Activated T-helper 17 cell treated with anti-CD3 and anti-CD28 coated beads, Interleukin-2, amount 50 U/mL, for 72 hours (primary cell): Measurements from ENCODE around the gene RXFP1. TPM values are rescaled to one million over a fixed set of nuclear protein-coding genes. Genes with fewer than 3 reads are reported as not detected.

Experiments
- ATAC-seq: fragments of 150-1000 bp; cut with Tn5 transposase; replicated peaks from 2 replicates; pipeline ENCODE4 v1.10.0; 2021; ENCODE audit warnings: mild to moderate bottlenecking, moderate library complexity
- H3K27ac Mint-ChIP-seq: one replicate; pipeline ENCODE4 v1.8.0; 2022; ENCODE audit warnings: mixed read lengths
- H3K27me3 Mint-ChIP-seq: one replicate; pipeline ENCODE4 v1.8.0; 2022; ENCODE audit warnings: mixed read lengths
- H3K36me3 Mint-ChIP-seq: one replicate; pipeline ENCODE4 v1.8.0; 2022; ENCODE audit warnings: low read depth, mild to moderate bottlenecking, mixed read lengths
- H3K4me1 Mint-ChIP-seq: one replicate; pipeline ENCODE4 v1.8.0; 2022; ENCODE audit warnings: mixed read lengths
- H3K4me3 Mint-ChIP-seq: one replicate; pipeline ENCODE4 v1.8.0; 2022; ENCODE audit warnings: mild to moderate bottlenecking, mixed read lengths
- H3K9me3 Mint-ChIP-seq: one replicate; pipeline ENCODE4 v1.8.0; 2022; ENCODE audit warnings: mixed read lengths
- total RNA-seq, 2 donors: library from RNA; stranded (reverse); gene quantifications; one replicate each; pipeline ENCODE4 v1.2.3, GENCODE V29; 2022

Gene RXFP1
- total RNA-seq, 2 donors from 2014 or later: not detected

- Mint-ChIP-seq H3K27me3 (peaks cover 20% of the 10 kb centered on the region), H3K27ac (no peak overlapping the region), H3K36me3 (no peaks in the 10 kb centered on the region), H3K9me3 (no peaks in the 10 kb centered on the region), H3K4me3 (no peak overlapping the region), H3K4me1 (no peaks in the 10 kb centered on the region)
- no peak for ATAC-seq
These were observed 11.0 kb downstream of the RXFP1 start for GRCh38 chr4:158532556-158533231.

DNA sequence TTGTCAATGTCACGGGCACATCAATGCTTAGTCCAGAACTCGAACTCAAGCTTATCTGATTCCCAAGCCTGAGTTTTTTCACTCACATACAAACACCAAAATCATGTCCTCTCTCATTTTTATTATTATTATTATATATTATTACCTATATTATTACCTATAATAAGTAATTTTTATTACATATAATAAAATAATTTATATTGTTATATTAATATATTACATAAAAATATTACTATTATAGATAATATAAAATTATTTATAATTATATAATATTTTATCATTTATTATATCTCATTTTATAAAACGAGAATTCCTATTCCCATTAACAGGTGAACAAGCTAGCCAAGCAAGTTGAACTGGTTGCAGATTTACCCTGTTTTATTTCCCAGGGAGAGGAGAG lies 13.0 kb downstream of the RXFP1 start:
- Mint-ChIP-seq H3K4me3 (no peak overlapping the region), H3K27ac (no peak overlapping the region), H3K27me3 (peaks cover 26% of the 10 kb centered on the region), H3K36me3 (no peaks in the 10 kb centered on the region), H3K4me1 (no peaks in the 10 kb centered on the region), H3K9me3 (no peaks in the 10 kb centered on the region)
- ATAC-seq: no peak

DNA sequence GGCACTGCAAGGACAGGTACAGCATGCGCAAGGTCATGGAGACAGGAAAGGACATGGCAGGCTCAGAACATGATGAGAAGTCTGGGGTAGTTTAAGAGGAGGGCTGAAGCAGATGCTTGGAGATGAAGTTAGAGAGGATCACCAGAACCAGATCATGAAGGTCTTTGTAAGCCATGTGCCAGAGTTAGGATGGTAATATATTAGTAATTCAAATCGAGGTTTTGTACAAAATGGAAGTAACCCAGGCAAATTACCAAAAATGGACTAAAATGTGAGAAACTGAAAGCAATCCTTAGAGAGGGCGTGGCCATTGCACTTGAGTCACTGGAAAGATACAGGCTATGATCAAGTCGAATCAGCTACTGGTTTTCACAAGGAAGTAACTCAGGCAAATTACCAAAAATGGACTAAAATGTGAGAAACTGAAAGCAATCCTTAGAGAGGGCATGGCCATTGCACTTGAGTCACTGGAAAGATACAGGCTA lies 13.5 kb downstream of the RXFP1 start:
- H3K36me3 Mint-ChIP-seq: no peaks in the 10 kb centered on the region
- no peaks in the 10 kb centered on the region for H3K9me3 Mint-ChIP-seq
- no peak overlapping the region for H3K27ac Mint-ChIP-seq
- peak; percentile 91 for ATAC-seq
- H3K4me3 Mint-ChIP-seq: no peak overlapping the region
- no peaks in the 10 kb centered on the region for H3K4me1 Mint-ChIP-seq
- H3K27me3 Mint-ChIP-seq: peaks cover 25% of the 10 kb centered on the region

DNA sequence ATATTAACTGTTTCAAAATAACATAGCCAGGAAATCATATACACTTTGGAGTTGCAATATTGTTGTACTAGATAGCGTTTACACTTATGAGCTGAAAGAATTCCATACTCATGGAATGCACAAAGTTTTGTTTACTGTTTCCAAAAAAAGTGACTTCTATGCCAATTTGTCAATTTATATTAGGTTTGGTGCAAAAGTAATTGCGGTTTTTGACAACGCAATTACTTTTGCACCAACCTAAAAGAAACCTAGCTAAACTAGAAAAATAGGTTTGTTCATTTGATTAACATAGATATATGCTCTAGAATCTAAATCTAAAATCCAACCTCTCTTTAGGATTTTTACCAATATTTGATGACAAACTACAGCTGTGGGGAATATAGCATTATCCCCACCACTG lies 15.2 kb downstream of the RXFP1 start:
- Mint-ChIP-seq H3K4me1 (no peaks in the 10 kb centered on the region), H3K36me3 (no peaks in the 10 kb centered on the region), H3K27ac (no peak overlapping the region), H3K4me3 (no peak overlapping the region), H3K9me3 (no peaks in the 10 kb centered on the region), H3K27me3 (peaks cover 22% of the 10 kb centered on the region)
- ATAC-seq: no peak

- ATAC-seq: no peak
- Mint-ChIP-seq H3K27me3 (peaks cover 16% of the 10 kb centered on the region), H3K36me3 (no peaks in the 10 kb centered on the region), H3K4me1 (no peaks in the 10 kb centered on the region), H3K9me3 (no peaks in the 10 kb centered on the region), H3K4me3 (no peak overlapping the region), H3K27ac (no peak overlapping the region)
These were observed 16.5 kb downstream of the RXFP1 start for GRCh38 chr4:158538176-158538575.

- no peak overlapping the region for H3K4me3 Mint-ChIP-seq
These were observed 17.2 kb downstream of the RXFP1 start for GRCh38 chr4:158538911-158539310.

GRCh38 chr4:158540125-158540907 lies 18.6 kb downstream of the RXFP1 start:
- H3K27me3 Mint-ChIP-seq: peaks cover 16% of the 10 kb centered on the region
- no peaks in the 10 kb centered on the region for H3K36me3 Mint-ChIP-seq
- H3K27ac Mint-ChIP-seq: no peak overlapping the region
- no peaks in the 10 kb centered on the region for H3K4me1 Mint-ChIP-seq
- no peak overlapping the region for H3K4me3 Mint-ChIP-seq
- no peaks in the 10 kb centered on the region for H3K9me3 Mint-ChIP-seq
- ATAC-seq: no peak

More at GRCh38 chr4:158538911-158539310, 17.2 kb downstream of the RXFP1 start:
- no peaks in the 10 kb centered on the region for H3K9me3 Mint-ChIP-seq
- no peaks in the 10 kb centered on the region for H3K36me3 Mint-ChIP-seq
- ATAC-seq: no peak
- no peak overlapping the region for H3K27ac Mint-ChIP-seq
- H3K4me1 Mint-ChIP-seq: no peaks in the 10 kb centered on the region
- H3K27me3 Mint-ChIP-seq: peaks cover 16% of the 10 kb centered on the region

GRCh38 chr4:158541506-158541905 lies 19.8 kb downstream of the RXFP1 start:
- ATAC-seq: no peak
- no peaks in the 10 kb centered on the region for H3K36me3 Mint-ChIP-seq
- H3K4me3 Mint-ChIP-seq: no peak overlapping the region
- H3K27ac Mint-ChIP-seq: no peak overlapping the region
- no peaks in the 10 kb centered on the region for H3K9me3 Mint-ChIP-seq
- no peaks in the 10 kb centered on the region for H3K4me1 Mint-ChIP-seq
- peaks cover 16% of the 10 kb centered on the region for H3K27me3 Mint-ChIP-seq

DNA sequence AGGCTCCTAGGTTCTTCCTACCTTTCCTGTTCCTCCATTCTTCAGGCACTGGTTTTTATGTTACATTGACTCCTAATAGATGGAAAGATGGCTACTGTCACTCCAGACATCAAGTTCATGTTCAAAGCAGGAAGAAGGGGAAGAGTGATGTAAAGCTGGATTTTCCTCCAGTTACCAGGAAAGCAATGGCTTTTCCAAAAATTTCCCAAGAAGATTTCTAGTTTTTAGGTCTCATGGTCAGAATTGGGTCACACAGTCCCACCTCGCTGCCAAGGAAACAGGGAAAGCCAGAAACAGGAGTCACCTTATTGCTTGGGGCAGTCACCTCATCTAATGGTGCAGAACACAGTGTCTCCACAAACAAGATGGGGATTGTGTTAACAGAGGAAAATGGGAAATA lies 21.5 kb downstream of the RXFP1 start:
- no peak overlapping the region for H3K4me3 Mint-ChIP-seq
- no peak for ATAC-seq
- no peaks in the 10 kb centered on the region for H3K9me3 Mint-ChIP-seq
- H3K36me3 Mint-ChIP-seq: no peaks in the 10 kb centered on the region
- no peak overlapping the region for H3K27ac Mint-ChIP-seq
- H3K4me1 Mint-ChIP-seq: no peaks in the 10 kb centered on the region
- peaks cover 5% of the 10 kb centered on the region for H3K27me3 Mint-ChIP-seq

DNA sequence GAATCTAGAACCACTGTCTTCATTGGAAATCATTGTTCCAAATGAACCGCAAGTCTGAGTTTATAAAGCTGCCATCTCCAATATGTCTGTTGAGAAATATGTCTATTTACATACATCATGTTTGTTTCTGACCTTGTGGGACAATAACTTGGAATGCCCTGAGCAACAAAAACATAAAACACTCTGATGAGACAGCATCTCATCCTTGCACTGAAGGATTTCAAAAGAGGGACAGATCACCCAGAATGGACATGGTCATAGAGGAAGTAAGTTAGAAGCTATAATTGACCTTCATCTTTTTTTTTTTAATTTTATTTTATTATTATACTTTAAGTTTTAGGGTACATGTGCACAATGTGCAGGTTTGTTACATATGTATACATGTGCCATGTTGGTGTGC lies 22.5 kb downstream of the RXFP1 start:
- no peak overlapping the region for H3K27ac Mint-ChIP-seq
- no peak overlapping the region for H3K4me3 Mint-ChIP-seq
- H3K36me3 Mint-ChIP-seq: no peaks in the 10 kb centered on the region
- H3K27me3 Mint-ChIP-seq: peaks cover 4% of the 10 kb centered on the region
- no peak for ATAC-seq
- H3K4me1 Mint-ChIP-seq: no peaks in the 10 kb centered on the region
- no peaks in the 10 kb centered on the region for H3K9me3 Mint-ChIP-seq

DNA sequence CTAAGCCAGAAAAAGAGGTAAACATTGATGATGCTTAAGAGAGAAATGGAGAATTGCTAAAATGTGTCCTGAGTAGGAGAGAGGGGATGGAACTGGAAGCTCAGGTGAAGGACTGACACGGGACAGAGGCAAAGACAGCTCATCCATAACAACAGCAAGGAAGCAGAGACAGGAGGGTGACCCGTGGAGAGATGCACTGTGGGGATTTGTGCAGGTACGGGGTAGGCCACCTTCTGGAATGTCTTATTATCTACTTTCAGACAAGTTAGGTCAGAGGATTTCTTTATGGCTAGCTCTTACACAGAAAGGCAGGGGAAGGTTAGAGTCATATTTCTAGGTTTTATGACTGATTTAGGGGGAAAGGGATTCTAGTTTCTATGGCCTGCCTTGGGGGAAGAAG lies 31.7 kb downstream of the RXFP1 start:
- H3K36me3 Mint-ChIP-seq: no peaks in the 10 kb centered on the region
- H3K27me3 Mint-ChIP-seq: peaks cover 28% of the 10 kb centered on the region
- no peaks in the 10 kb centered on the region for H3K4me1 Mint-ChIP-seq
- H3K9me3 Mint-ChIP-seq: no peaks in the 10 kb centered on the region
- no peak for ATAC-seq
- no peak overlapping the region for H3K27ac Mint-ChIP-seq
- H3K4me3 Mint-ChIP-seq: no peak overlapping the region

- H3K4me3 Mint-ChIP-seq: no peak overlapping the region
These were observed 38.6 kb downstream of the RXFP1 start for GRCh38 chr4:158560284-158560683.

GRCh38 chr4:158566860-158567259 lies 45.2 kb downstream of the RXFP1 start:
- no peak for ATAC-seq
- H3K4me1 Mint-ChIP-seq: no peaks in the 10 kb centered on the region
- no peaks in the 10 kb centered on the region for H3K36me3 Mint-ChIP-seq

More at GRCh38 chr4:158560284-158560683, 38.6 kb downstream of the RXFP1 start:
- peaks cover 17% of the 10 kb centered on the region for H3K27me3 Mint-ChIP-seq
- no peaks in the 10 kb centered on the region for H3K4me1 Mint-ChIP-seq
- H3K36me3 Mint-ChIP-seq: no peaks in the 10 kb centered on the region
- no peaks in the 10 kb centered on the region for H3K9me3 Mint-ChIP-seq
- no peak overlapping the region for H3K27ac Mint-ChIP-seq
- ATAC-seq: no peak

DNA sequence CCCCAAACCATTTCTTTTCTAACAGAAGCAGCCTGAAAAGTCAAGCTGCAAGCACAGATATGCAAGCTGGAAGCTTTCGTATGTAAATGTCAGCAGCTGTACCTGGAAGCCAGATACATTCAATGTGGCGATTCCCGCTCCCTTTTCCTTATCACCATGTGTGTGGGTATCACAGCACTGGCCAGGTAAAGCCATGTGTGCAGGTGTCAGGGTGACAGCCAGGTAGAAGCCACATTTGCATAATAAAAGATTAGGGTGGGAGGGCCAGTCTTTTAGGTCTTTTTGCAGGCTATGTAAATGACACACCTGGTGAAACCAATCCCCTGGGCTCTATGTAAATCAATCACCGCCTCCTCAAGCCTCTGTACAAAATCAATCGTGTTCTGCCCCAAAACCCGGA lies 50.1 kb downstream of the RXFP1 start:
- Mint-ChIP-seq H3K4me3 (no peak overlapping the region), H3K27ac (no peak overlapping the region), H3K4me1 (no peaks in the 10 kb centered on the region), H3K9me3 (no peaks in the 10 kb centered on the region), H3K36me3 (no peaks in the 10 kb centered on the region), H3K27me3 (peaks cover 9% of the 10 kb centered on the region)
- no peak for ATAC-seq

More at GRCh38 chr4:158566860-158567259, 45.2 kb downstream of the RXFP1 start:
- H3K27ac Mint-ChIP-seq: no peak overlapping the region
- peaks cover 9% of the 10 kb centered on the region for H3K27me3 Mint-ChIP-seq
- no peak overlapping the region for H3K4me3 Mint-ChIP-seq
- H3K9me3 Mint-ChIP-seq: no peaks in the 10 kb centered on the region

DNA sequence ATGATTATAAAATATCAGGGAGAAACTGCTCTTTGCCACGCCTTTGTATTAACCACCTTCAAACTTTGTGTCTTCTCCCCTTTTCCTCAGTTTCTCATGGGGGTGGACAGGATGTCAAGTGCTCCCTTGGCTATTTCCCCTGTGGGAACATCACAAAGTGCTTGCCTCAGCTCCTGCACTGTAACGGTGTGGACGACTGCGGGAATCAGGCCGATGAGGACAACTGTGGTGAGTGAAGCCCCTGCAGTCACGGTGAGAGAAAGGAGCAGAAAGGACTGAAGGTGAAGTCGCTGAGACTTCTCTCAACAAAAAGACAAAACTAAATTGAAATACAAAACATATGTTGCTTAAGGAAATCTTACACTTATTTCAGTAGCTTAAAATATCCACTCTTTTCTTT lies 50.9 kb downstream of the RXFP1 start:
- H3K4me1 Mint-ChIP-seq: no peaks in the 10 kb centered on the region
- ATAC-seq: no peak
- peaks cover 9% of the 10 kb centered on the region for H3K27me3 Mint-ChIP-seq
- no peaks in the 10 kb centered on the region for H3K9me3 Mint-ChIP-seq
- no peaks in the 10 kb centered on the region for H3K36me3 Mint-ChIP-seq
- H3K4me3 Mint-ChIP-seq: no peak overlapping the region
- H3K27ac Mint-ChIP-seq: no peak overlapping the region
